DND-41 (cell line): ENCODE data around the gene FNDC3B.

Experiments
- CTCF ChIP-seq: IDR thresholded peaks from 2 replicates; pipeline ENCODE4 v1.5.1; 2012; ENCODE audit warnings: borderline replicate concordance, low read length, moderate library complexity, mild to moderate bottlenecking; ENCODE audit not compliant: poor library complexity, severe bottlenecking; ENCODE audit errors: extremely low read depth
- EZH2 ChIP-seq: IDR thresholded peaks from 3 replicates; pipeline ENCODE4 v1.6.1; 2012; ENCODE audit warnings: borderline replicate concordance, low read depth, mild to moderate bottlenecking, moderate library complexity, low read length, inconsistent platforms; ENCODE audit not compliant: severe bottlenecking

GRCh38 chr3:172003146-172003545, 36.2 kb upstream of the FNDC3B start:
- TF ChIP-seq CTCF (no peak), EZH2 (no peak)
